22Rv1 (cell line): ENCODE results near the gene ABCA4.

Experiments used
- H3K27ac ChIP-seq: fragments of 450-650 bp; 2 replicates; pipeline ENCODE4 v1.5.1; 2017
- ZFX ChIP-seq: fragments of 450-650 bp; IDR thresholded peaks from 2 replicates; pipeline ENCODE4 v1.6.1; 2017; ENCODE audit warnings: antibody characterized with exemption, borderline replicate concordance
- TF ChIP-seq, protein P1 (sequence below): fragments of 450-650 bp; IDR thresholded peaks from 2 replicates; pipeline ENCODE4 v1.5.1; 2017; ENCODE audit warnings: mild to moderate bottlenecking

Gene ABCA4

DNA sequence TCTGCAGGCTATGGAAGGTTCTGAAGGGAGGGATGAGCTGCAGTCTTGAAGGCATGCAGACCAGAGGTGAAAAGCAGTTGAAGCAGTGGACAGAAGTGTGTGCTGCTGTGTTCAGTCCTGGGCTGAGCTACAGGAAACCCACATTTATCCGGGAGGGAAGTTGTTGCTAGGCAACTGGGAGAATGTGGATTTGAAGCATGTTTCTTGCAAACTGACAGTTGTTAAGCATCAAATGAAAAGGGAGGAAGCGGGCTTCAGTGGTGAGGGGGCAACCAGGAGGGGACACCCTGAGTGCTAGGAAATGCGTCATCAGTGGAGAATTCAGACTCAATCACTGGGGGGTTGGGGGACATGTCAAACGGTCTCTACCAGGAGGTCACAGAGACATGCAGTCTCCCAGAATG, 28.7 kb downstream of the ABCA4 start:
- no peak overlapping the region for H3K27ac ChIP-seq
- TF ChIP-seq ZFX, result no peak
- TF ChIP-seq, protein P1, sequence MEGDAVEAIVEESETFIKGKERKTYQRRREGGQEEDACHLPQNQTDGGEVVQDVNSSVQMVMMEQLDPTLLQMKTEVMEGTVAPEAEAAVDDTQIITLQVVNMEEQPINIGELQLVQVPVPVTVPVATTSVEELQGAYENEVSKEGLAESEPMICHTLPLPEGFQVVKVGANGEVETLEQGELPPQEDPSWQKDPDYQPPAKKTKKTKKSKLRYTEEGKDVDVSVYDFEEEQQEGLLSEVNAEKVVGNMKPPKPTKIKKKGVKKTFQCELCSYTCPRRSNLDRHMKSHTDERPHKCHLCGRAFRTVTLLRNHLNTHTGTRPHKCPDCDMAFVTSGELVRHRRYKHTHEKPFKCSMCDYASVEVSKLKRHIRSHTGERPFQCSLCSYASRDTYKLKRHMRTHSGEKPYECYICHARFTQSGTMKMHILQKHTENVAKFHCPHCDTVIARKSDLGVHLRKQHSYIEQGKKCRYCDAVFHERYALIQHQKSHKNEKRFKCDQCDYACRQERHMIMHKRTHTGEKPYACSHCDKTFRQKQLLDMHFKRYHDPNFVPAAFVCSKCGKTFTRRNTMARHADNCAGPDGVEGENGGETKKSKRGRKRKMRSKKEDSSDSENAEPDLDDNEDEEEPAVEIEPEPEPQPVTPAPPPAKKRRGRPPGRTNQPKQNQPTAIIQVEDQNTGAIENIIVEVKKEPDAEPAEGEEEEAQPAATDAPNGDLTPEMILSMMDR, result no peak

DNA sequence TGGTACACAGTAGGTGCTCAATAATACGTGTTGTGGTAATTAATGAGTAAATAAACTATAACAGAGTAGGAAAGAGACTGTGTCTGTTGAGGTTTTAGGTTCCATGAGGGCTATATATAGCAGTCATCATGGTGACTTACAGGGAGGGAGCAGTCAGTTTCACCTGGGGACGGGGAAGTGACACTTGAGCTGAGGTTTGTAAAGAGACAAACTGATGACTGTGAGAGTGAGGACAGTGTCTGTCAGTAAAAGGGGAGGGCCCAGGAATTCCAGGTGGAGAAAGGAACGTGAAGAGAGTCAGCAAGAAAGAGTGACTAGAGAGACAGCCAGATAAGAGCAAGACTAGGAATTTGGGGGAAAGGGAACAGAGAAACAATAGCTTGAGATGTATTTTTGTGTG, 30.2 kb downstream of the ABCA4 start:
- no peak for TF ChIP-seq ZFX
- TF ChIP-seq, protein P1, result no peak

GRCh38 chr1:94087193-94087592, 33.8 kb downstream of the ABCA4 start:
- no peak for TF ChIP-seq ZFX
- TF ChIP-seq, protein P1, result no peak
- H3K27ac ChIP-seq, result no peak overlapping the region

More for the DNA sequence above, 30.2 kb downstream of the ABCA4 start:
- no peak overlapping the region for H3K27ac ChIP-seq

DNA sequence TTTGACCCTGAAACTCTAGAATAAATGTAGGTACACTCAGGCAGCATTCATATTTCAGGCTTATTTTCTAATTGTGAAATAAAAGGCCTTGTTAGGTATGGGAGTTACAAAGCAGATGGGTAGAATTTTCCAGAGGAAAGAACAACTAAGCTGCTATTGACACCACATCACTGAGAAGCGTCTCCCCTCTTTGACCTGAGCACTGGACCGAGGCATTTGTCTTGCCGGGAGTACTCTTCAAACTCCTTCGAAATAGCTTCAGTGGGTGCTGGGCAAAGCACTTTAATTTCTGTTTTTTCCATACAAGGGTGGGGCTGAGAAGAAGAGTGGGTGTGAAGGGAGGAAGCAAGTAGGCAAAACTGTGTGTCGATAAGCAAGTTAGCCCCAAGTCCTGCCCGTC, 36.4 kb downstream of the ABCA4 start:
- no peak overlapping the region for H3K27ac ChIP-seq
- TF ChIP-seq, protein P1, result no peak
- TF ChIP-seq ZFX, result no peak

GRCh38 chr1:94084085-94084484, 36.9 kb downstream of the ABCA4 start:
- TF ChIP-seq, protein P1, result no peak
- no peak for TF ChIP-seq ZFX
- H3K27ac ChIP-seq, result no peak overlapping the region

- TF ChIP-seq, protein P1, result no peak
- TF ChIP-seq ZFX, result no peak
- no peak overlapping the region for H3K27ac ChIP-seq
Observed at GRCh38 chr1:94083681-94084080, 37.3 kb downstream of the ABCA4 start.

DNA sequence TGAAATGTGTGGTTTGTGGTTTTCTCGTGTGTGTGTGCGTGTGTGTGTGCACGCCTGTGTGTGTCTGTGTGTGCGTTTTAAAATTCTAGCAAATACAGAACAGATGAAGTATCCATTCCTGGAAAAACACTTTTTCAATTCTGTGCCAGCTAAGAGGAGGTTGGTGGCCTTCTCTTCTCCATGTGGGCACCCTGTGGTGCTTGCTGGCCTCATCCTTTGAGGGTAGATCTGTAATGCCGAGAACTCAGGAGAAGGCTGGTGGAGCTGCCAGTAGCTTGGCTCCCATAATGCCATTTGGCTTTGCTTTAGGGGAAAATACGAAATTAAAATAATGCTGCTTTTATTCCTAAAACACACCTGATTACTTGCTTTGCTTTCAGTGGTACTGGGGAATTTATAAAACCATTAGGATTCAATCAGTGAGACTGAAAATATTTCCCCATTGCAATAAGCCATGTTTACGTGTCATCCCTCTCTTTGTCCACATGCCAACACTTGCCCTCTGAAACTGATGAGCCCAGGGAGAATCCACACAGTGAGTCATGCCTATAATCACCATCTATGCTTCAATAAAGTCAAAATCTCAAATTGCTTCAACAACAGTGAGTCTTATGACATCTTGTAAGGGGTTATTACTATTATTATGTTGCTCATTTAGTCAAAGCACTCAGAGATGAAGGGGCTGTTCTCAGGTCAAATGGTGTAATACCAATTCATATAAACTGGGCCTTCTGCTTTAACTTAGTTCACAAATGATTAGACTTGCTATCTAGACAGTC, 39.2 kb downstream of the ABCA4 start:
- no peak overlapping the region for H3K27ac ChIP-seq
- TF ChIP-seq, protein P1, result no peak
- TF ChIP-seq ZFX, result no peak
